ENCODE data around the gene UAP1L1. TPM values are rescaled to one million over a fixed set of nuclear protein-coding genes. Genes with fewer than 3 reads are reported as not detected.

Gene UAP1L1
- total and polyA plus RNA-seq, 9 of the 15 experiments (the other 6 are each of a cell fraction or from before 2014, with no cell fraction given), result 0.20 to 8.6 (median 3.7) TPM

DNA sequence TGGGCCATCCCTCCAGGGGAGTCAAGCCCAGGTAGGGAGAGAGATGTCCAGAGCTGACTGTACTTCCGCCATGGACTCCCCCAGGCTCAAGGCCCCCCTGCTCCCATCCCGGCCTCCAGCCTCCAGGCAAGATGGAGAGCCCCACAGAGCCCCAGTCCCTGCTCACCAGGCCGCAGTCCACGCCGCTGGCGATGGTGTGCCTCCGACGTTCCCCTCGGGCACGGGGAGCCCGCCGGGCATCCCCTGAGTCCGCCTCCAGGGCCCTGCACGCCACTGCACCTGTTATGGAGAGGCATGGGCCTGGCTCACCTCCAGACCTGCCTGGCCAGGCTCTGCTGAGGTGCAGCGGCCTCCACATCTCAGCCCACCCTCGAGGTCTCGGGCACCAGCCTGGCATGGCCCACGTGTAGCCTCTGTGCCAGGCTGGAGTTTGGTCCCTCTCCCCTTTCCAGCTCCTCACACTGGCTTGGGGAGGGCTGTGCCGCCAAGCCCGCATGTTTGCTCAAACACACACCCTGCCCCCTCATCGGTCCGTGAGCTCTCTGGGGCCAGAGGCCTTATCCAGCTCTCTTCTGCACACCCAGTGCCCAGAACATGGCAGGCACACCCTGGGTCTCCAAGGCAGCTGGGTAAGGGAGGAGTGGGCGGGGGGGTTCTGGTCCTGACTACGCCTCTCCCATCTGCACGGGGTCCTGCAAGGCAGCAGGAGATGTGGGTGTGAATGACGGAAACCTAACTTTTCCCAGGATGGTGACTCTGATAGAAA is 11.0 kb upstream of the UAP1L1 start:
- Histone ChIP-seq H2AFZ (ENCODE audit: low read depth, low read length) (no peak overlapping the region), H3K4me2 (ENCODE audit: insufficient read depth, low read length) (no peak overlapping the region), H3K9me3 (replicated peaks; ENCODE audit: control insufficient read depth, insufficient read depth, low read depth, low read length) (no peaks in the 10 kb centered on the region), H3K4me1 (replicated peaks in 1 of 2; ENCODE audit: control insufficient read depth in 2 of 2, insufficient read depth in 2 of 2, low read length in 2 of 2) (peaks cover 23 to 73% of the 10 kb centered on the region in 2 experiments), H3K27ac (ENCODE audit: extremely low read depth, low read depth, low read length) (no peak overlapping the region), H3K4me3 (no peak overlapping the region), H3K9me1 (ENCODE audit: control insufficient read depth, insufficient read depth, low read length) (peaks cover 8% of the 10 kb centered on the region), H3K27me3 (ENCODE audit: control insufficient read depth in 2 of 2, insufficient read depth in 2 of 2, low read length in 2 of 2) (no peaks in the 10 kb centered on the region), H3K36me3 (ENCODE audit: control insufficient read depth, insufficient read depth, low read length) (peaks cover 41% of the 10 kb centered on the region; the same call in 2 of the 3 replicates), H4K20me1 (replicated peaks; ENCODE audit: control insufficient read depth, insufficient read depth, low read length) (peaks cover 22% of the 10 kb centered on the region), H3K9ac (ENCODE audit: insufficient read depth in 1 of 2, low read depth in 2 of 2, low read length in 2 of 2) (peak overlapping the region in 1 of 2 experiments; percentile 30; a peak in 1 of 4 replicates), H3K79me2 (ENCODE audit: control insufficient read depth, insufficient read depth, low read length) (peaks cover 36% of the 10 kb centered on the region)
- TSS peak; percentile 21 for BruUV-seq (replicated peaks)
- TF ChIP-seq POLR2AphosphoS5 (IDR thresholded peaks at IDR 0.05; ENCODE audit: control insufficient read depth, insufficient read depth, low read depth, low read length) (no peak), RBFOX2 (IDR thresholded peaks at IDR 0.05; ENCODE audit: low read depth, low read length) (peak; percentile 54), POLR2G (IDR thresholded peaks at IDR 0.05; ENCODE audit: low read depth, low read length) (peak; percentile 53; the same call in 1 of the 2 replicates), XRCC3 (IDR thresholded peaks at IDR 0.05) (no peak), HNRNPL (IDR thresholded peaks at IDR 0.05; ENCODE audit: low read depth, low read length) (0 out of 2 replicates have a peak, but pooled peaks have one; percentile 52)
- intact Hi-C loops (cut with micrococcal nuclease), result loop anchor here (2.0 kb wide), 1 partner anchor 19 kb away; the partner anchor contains the start of gene NPDC1
- 92% methylated on average over 16 of the region's 26 CpGs for WGBS (ENCODE audit: insufficient coverage, low coverage, missing lambda C conversion rate)
- ChIA-PET CTCF (ENCODE audit: low intra/inter-chr PET ratio) (no interaction called here), POLR2A (interaction anchor here (0.6 to 1.8 kb wide), 6 partner anchors 9 to 174 kb away, joined by 3 to 4 read pairs (median 4); no protein-coding TSS in a partner anchor)
- FAIRE-seq (no peak), ATAC-seq (no peak), DNase-seq (ENCODE audit: extremely low read depth in 1 of 4, low spot score in 3 of 4) (no peak)
- in situ Hi-C loops (cut with MboI), result no loop called here

Measured in K562 (cell line).